ENCODE data around the gene GPX4.

- no peak for TF ChIP-seq CTCF (IDR thresholded peaks at IDR 0.05)
- no peak for TF ChIP-seq POLR2A (IDR thresholded peaks at IDR 0.05)
These were observed 2.4 kb downstream of the GPX4 start for GRCh38 chr19:1105873-1106840.
